ES-I3 (cell line): ENCODE data around the gene ME3.

Experiments used
- H3K36me3 ChIP-seq: 2 replicates; pipeline ENCODE4 v1.6.1; 2013; ENCODE audit warnings: mild to moderate bottlenecking, low read length, control low read depth, moderate library complexity; ENCODE audit not compliant: insufficient read depth
- H3K4me1 ChIP-seq: 2 replicates; pipeline ENCODE4 v1.6.1; 2013; ENCODE audit warnings: mild to moderate bottlenecking, control low read depth, low read length; ENCODE audit not compliant: insufficient read depth
- H3K9ac ChIP-seq: 2 replicates; pipeline ENCODE4 v1.6.1; 2013; ENCODE audit warnings: low read depth, mild to moderate bottlenecking, low read length, moderate library complexity
- H3K9me3 ChIP-seq: 2 replicates; pipeline ENCODE4 v1.6.1; 2013; ENCODE audit warnings: mild to moderate bottlenecking, low read length, moderate library complexity; ENCODE audit not compliant: control insufficient read depth, insufficient read depth

Gene ME3

GRCh38 chr11:86680716-86681482 is 8.5 kb upstream of the ME3 start:
- Histone ChIP-seq H3K9ac (no peak overlapping the region), H3K9me3 (no peaks in the 10 kb centered on the region), H3K4me1 (peaks cover 23% of the 10 kb centered on the region), H3K36me3 (no peaks in the 10 kb centered on the region)

DNA sequence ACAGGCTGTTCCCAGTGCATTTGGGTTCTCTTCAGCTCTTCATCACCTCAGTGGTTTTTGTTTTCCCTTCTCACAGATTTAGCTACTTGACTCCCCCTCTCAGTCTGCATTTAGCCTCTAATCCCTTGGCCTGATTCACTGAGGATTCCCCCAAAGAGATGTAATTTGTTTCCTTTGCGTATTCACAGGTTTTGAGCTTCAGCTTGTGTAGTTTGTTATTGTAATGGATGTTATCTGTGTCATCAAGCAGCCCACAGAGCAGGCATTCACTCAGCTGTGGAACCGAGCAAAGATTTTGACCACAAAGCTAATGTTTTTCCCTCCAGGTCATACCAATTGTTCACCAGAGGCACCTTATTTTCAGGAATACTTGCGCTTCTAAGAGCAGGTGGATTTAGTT is 6.4 kb upstream of the ME3 start:
- Histone ChIP-seq H3K9me3 (no peaks in the 10 kb centered on the region), H3K36me3 (no peaks in the 10 kb centered on the region), H3K9ac (no peak overlapping the region), H3K4me1 (peaks cover 23% of the 10 kb centered on the region)

DNA sequence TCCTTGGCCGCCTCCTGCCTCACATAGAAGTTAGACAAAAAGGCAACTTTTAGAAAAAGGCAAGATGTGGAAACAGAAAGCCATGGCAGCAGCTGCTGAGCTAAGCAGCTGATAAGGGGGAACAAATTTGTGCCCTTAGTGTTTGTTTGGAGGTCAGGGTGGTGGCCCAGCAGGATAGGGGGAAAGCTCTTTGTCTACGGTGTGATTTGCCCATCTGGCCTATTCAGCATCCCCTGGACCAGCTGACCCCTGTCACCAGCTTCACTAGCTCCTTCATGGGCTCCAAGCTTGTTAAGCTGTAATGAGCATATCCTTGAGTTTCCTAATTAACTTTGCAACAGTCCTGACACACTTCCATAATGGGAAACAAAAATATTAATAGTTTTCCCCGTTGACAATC is 5.9 kb upstream of the ME3 start:
- Histone ChIP-seq H3K9me3 (no peaks in the 10 kb centered on the region), H3K9ac (no peak overlapping the region), H3K4me1 (peaks cover 23% of the 10 kb centered on the region), H3K36me3 (no peaks in the 10 kb centered on the region)

DNA sequence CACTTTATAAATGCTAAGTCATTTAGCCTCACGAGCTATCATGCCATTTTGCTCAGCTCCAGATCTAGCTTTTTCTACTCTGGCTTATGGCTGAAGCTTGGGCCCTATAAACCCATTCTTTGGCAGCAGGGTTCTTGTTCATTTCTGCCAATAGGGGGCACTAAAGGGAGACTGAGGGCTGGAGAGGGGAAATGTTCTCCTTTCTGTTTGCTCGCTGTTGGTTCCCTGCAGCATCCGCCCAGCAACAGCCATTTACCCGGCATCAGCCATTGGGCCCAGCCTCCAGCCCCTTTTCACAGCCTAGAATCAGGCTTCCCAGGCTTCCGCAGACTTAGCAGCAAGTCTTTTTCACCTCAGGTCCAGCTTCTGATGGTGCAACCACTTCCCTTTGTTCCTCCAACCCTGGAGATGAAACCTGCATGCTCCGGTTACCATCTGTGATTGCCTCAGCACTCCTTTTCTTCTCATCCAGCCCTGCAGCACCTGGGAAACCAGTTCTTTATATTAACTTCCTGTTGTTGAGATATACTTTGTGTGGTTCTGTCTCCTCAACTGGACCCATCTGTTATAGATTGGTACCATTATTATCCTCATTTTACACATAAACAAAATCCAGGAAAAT is 4.2 kb upstream of the ME3 start:
- Histone ChIP-seq H3K9ac (no peak overlapping the region), H3K9me3 (no peaks in the 10 kb centered on the region), H3K36me3 (no peaks in the 10 kb centered on the region), H3K4me1 (peaks cover 23% of the 10 kb centered on the region)

DNA sequence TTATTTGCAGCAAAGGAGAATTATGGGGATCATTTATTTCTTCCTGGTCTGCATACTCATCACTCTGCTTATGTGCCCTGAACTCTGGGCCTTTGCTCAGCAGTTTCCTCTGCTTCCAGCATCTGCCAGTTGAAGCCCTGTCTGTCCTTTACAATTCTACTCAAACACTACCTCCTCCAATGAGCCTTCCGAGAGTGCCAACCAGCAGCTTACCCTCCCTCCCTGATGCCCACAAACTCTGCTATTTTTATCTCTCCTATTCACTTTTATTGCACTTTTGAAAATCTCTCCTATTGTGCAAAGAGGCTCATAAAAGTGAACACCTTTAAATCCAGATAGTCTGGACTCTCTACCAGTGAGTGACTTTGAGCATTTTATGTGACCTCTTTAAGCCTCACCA is 3.6 kb upstream of the ME3 start:
- peaks cover 23% of the 10 kb centered on the region for H3K4me1 ChIP-seq

DNA sequence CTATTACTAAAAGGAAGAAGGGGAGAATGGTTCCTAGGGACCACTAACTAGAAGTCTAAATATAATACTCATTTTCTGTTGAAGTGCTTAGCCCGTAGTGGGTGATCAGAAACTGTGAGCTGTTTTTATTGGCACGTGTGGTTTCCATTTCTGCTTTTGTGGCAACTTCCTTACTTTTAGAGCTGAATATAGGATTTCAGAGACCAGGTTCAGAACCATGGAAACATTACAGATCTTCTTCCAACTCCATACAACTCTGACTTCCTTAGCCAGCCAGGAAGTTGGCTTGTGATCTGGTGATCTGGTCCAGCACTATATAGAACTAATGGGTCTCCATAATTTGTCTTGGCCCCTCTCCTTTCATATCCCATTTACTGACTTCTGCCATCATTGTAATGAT is 2.6 kb upstream of the ME3 start:
- peaks cover 22% of the 10 kb centered on the region for H3K4me1 ChIP-seq
- H3K9me3 ChIP-seq = no peaks in the 10 kb centered on the region
- H3K9ac ChIP-seq = no peak overlapping the region
- no peaks in the 10 kb centered on the region for H3K36me3 ChIP-seq

More for the DNA sequence above, 3.6 kb upstream of the ME3 start:
- H3K9me3 ChIP-seq = no peaks in the 10 kb centered on the region
- H3K36me3 ChIP-seq = no peaks in the 10 kb centered on the region
- H3K9ac ChIP-seq = no peak overlapping the region

DNA sequence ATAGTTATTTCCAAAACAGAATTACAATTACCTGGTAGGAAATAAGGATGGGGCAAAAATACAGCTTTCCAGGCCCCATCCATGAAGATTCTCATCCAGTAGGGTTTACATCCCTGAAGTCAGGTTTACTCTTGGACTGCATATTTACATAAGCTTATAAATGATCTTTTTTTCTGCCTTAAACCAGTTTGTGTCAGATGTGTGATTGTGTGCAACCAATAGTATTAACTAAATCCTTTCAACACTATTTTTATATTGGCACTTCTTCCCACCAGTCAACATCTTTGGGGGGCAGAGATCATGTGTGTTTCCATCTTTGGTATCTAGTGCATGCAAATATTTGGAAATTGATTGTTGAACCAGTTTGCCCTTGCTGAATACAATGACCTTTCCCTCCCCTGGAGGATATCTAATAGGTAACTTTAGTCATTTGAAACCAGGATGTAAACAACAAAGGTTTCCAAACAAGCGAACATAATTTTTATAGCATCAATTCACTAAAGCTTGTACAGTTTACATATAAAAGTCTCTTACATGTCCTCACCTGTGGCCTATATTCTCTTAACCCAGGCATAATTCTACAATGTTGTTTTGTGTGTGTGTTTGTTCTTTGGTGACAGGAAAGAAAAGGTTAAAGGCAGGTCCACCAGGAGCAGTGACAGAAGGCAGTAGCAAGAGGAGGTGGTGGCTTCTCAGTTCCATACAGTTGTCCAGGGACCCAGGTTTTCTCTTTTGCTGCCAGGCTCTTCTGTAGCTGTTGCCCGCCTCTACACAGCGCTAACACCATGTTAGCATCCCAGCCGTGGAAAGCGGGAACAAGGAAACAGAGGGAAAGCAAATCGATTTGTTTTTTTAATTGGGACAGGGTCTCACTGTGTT is 1.7 kb upstream of the ME3 start:
- Histone ChIP-seq H3K4me1 (peaks cover 29% of the 10 kb centered on the region), H3K9ac (no peak overlapping the region), H3K9me3 (no peaks in the 10 kb centered on the region), H3K36me3 (no peaks in the 10 kb centered on the region)

DNA sequence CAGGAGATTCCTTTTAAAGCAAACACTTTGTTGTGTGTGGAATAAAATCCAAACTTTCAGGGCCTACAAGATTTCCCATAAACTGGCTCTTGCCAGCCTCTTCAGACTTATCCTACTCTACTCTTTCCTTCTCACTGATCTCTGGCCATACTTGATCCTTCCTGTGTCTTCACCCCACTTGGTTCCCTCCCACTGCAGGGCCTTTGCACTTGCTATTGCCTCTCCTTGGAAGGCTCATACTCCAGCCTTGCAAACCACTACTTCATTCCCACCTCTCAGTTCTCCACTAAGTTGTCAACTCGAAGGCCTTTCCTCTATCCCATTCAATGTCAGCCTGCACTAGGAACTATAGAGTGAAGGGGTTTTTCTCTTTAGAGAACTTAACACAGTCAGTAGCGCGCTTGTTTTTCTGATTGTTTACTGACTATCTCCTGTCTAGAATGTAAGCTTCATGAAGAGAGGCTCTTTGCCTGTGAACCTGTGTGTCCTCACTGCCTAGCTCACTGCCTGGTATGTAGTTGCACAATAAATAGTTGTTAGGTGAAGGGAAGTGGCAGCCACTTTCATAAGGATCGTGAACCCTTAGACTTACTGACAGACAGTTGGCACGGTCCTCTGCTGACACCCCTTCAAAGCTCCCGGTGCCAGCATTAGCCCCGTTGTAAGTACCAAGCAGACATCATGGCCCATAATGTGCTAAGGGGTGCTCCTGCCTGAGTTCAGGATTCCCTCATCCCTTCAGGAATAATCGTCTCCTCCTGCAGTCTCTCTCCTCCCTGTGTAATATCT is 833 bp upstream of the ME3 start:
- Histone ChIP-seq H3K9me3 (no peaks in the 10 kb centered on the region), H3K4me1 (peaks cover 25% of the 10 kb centered on the region), H3K36me3 (no peaks in the 10 kb centered on the region), H3K9ac (no peak overlapping the region)

GRCh38 chr11:86671531-86672006 is 847 bp downstream of the ME3 start:
- Histone ChIP-seq H3K9ac (peak overlapping the region; percentile 66), H3K9me3 (no peaks in the 10 kb centered on the region), H3K4me1 (peaks cover 15% of the 10 kb centered on the region; the same call in 1 of the 2 replicates), H3K36me3 (no peaks in the 10 kb centered on the region)

- Histone ChIP-seq H3K9me3 (no peaks in the 10 kb centered on the region), H3K9ac (peak overlapping the region; percentile 66; the same call in 1 of the 2 replicates), H3K36me3 (no peaks in the 10 kb centered on the region), H3K4me1 (peaks cover 21% of the 10 kb centered on the region)
Observed at GRCh38 chr11:86670911-86671310, 1.5 kb downstream of the ME3 start.

- peaks cover 21% of the 10 kb centered on the region for H3K4me1 ChIP-seq
- no peak overlapping the region for H3K9ac ChIP-seq
- no peaks in the 10 kb centered on the region for H3K9me3 ChIP-seq
- H3K36me3 ChIP-seq = no peaks in the 10 kb centered on the region; the same call in 1 of the 2 replicates
Observed at GRCh38 chr11:86670181-86670580, 2.2 kb downstream of the ME3 start.

DNA sequence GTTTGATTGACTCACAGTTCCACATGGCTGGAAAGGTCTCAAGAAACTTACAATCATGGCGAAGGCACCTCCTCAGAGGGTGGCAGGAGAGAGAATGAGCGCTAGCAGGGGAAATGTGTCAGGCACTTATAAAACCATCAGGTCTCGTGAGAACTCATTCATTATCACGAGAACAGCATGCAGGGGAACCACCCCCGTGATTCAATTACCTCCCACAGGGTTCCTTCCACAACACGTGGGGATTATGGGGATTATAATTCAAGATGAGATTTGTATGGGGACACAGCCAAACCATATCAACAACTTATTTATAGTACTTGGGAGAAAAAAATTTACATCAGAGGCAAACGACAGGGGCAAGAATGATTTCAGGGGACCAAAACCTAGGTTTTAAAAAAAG is 3.0 kb downstream of the ME3 start:
- Histone ChIP-seq H3K4me1 (peaks cover 21% of the 10 kb centered on the region), H3K9me3 (no peaks in the 10 kb centered on the region), H3K36me3 (no peaks in the 10 kb centered on the region; the same call in 1 of the 2 replicates), H3K9ac (no peak overlapping the region)

DNA sequence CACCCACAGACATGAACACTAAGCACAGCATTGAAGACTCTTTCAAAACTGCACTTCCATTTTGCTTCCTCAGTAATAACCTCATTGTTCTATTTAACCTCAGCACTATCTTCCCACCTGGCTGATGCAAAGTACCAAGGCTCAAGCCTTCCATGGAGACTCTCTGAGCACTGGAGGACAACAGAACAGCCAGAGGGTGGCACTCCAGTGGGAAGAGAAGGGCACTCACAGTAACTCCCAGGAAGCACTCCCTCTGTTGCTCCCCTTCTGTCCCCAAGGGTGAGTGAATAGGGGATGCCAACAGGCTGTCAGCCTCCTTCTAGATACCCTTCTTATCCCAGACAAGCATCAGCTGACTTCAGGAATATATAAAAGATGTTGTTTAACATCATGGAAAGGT is 3.5 kb downstream of the ME3 start:
- Histone ChIP-seq H3K9ac (no peak overlapping the region), H3K9me3 (no peaks in the 10 kb centered on the region), H3K36me3 (no peaks in the 10 kb centered on the region; the same call in 1 of the 2 replicates), H3K4me1 (peaks cover 21% of the 10 kb centered on the region)

GRCh38 chr11:86666193-86666592 is 6.2 kb downstream of the ME3 start:
- H3K9me3 ChIP-seq = no peaks in the 10 kb centered on the region
- H3K4me1 ChIP-seq = peaks cover 21% of the 10 kb centered on the region
- H3K36me3 ChIP-seq = no peaks in the 10 kb centered on the region; the same call in 1 of the 2 replicates
- H3K9ac ChIP-seq = no peak overlapping the region
